Loucy (cell line): ENCODE measurements around the gene TMEM43.
A peak's percentile ranks its signal among the peaks of the same experiment; 100 is the strongest.

ENCODE experiments used
- EZH2phosphoT487 ChIP-seq: fragments of 200-600 bp; IDR thresholded peaks from 2 replicates; pipeline ENCODE4 v1.6.1; 2018; ENCODE audit warnings: antibody characterized with exemption, mild to moderate bottlenecking, moderate library complexity, borderline replicate concordance
- TF ChIP-seq, protein P1 (sequence below): fragments of 200-600 bp; sonication (generic); conservative IDR thresholded peaks from 2 replicates; pipeline ENCODE4 v1.5.1; 2014; ENCODE audit warnings: mild to moderate bottlenecking, antibody characterized with exemption, low read length

DNA sequence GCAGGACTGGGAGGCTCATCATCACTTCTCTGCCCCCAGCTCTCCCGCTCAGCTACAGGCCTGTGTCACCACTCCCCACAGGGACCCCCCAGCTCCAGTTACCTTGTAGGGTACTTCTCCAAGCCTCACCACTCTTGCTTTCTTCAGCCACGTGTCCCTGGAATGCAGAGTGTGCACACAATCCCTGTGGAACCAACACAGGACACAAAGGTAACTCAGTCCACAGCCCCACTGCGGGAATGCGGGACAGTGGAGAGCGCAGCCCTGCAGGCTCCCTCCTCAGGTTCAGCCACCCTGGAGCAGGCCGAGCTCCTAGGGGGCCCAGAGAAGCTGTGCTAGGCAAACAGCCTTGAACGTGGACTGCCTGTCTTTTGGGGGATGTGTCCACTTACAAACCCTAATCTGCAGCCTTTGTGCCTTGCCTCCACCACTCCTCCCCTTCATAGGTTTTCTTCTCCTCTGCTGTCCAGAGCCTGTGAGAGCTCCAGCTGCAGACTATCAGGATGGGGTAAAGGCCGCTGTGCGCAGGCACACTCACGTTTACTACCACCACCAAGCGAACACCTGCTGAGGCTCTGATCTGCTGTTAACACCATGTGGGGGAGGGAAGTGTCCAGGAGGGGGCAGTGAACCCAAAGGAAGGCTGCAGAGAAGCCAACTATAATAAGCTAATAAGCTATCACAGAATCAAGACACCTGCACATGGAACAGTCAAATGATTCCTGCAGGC lies 27.5 kb downstream of the TMEM43 start:
- TF ChIP-seq, protein P1, sequence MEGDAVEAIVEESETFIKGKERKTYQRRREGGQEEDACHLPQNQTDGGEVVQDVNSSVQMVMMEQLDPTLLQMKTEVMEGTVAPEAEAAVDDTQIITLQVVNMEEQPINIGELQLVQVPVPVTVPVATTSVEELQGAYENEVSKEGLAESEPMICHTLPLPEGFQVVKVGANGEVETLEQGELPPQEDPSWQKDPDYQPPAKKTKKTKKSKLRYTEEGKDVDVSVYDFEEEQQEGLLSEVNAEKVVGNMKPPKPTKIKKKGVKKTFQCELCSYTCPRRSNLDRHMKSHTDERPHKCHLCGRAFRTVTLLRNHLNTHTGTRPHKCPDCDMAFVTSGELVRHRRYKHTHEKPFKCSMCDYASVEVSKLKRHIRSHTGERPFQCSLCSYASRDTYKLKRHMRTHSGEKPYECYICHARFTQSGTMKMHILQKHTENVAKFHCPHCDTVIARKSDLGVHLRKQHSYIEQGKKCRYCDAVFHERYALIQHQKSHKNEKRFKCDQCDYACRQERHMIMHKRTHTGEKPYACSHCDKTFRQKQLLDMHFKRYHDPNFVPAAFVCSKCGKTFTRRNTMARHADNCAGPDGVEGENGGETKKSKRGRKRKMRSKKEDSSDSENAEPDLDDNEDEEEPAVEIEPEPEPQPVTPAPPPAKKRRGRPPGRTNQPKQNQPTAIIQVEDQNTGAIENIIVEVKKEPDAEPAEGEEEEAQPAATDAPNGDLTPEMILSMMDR: peak; percentile 66
- TF ChIP-seq EZH2phosphoT487: no peak
